ENCODE data around the gene PODXL2. TPM values are rescaled to one million over a fixed set of nuclear protein-coding genes. Genes with fewer than 3 reads are reported as not detected.

PODXL2 gene
- total RNA-seq, 2 experiments from 2014 or later = 4.0 to 4.2 TPM

DNA sequence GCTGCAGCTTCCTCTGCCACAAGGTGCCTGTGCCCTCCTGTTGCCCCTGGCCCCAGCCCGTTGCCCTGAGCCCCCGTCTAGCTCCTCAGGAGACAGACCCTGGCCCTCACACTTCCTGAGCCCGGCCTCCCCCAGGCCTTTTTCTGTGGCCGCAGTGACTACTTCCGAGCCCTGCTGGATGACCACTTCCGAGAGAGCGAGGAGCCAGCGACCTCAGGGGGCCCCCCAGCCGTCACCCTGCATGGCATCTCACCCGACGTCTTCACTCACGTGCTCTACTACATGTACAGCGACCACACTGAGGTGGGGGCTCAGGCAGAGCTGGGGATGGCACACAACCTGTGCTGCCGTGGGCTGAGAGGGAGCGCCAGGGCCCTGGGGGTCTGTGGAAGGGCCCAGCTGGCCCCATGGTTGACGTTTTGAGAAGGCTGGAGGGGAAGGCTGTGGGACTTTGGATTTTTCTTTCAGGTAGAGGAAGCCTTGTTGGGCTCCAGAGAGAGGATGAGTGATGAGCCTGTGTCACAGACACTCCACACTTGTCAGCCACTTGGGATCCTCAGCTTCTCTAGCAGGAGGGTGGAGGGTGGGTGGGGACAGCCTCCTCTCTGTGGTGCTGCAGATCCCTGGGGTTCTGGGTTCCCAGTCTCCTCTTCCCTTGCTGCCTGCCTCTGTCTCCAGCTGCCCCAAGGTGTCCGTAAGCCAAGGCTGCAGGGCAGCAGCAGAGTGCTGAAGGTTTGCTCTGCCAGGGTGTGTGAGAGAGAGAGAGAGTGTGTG, 48.7 kb downstream of the PODXL2 start:
- ATAC-seq (ENCODE audit: poor library complexity) = no peak
- Mint-ChIP-seq H3K4me3 (peak overlapping the region; percentile 11), H3K36me3 (ENCODE audit: low read depth) (peaks cover 38% of the 10 kb centered on the region), H3K27ac (no peak overlapping the region), H3K27me3 (no peaks in the 10 kb centered on the region), H3K4me1 (ENCODE audit: low read depth) (peaks cover 35% of the 10 kb centered on the region), H3K9me3 (no peaks in the 10 kb centered on the region)
- intact Hi-C loops (cut with DNase I, micrococcal nuclease) = loop anchor here in 1 of 2 experiments (10.0 kb wide), 4 partner anchors 447 to 1593 kb away; partner anchors contain the start of genes EEFSEC, RAB7A, RUVBL1 and SLC41A3
- no peak overlapping the region for H3K4me3 ChIP-seq (ENCODE audit: low read length)
- H3K36me3 ChIP-seq (ENCODE audit: insufficient read depth, low read length) = peaks cover 37% of the 10 kb centered on the region
- no peak overlapping the region for H3K27ac ChIP-seq (ENCODE audit: low read depth in 1 of 2, low read length in 2 of 2)
- DNase-seq = peak in 1 of 14 experiments; percentile 30
- H3K9me3 ChIP-seq (ENCODE audit: control insufficient read depth in 1 of 2, insufficient read depth in 1 of 2, low read length in 2 of 2) = no peaks in the 10 kb centered on the region
- H3K4me1 ChIP-seq (ENCODE audit: insufficient read depth, low read length) = peaks cover 28% of the 10 kb centered on the region
- TF ChIP-seq, protein P1, sequence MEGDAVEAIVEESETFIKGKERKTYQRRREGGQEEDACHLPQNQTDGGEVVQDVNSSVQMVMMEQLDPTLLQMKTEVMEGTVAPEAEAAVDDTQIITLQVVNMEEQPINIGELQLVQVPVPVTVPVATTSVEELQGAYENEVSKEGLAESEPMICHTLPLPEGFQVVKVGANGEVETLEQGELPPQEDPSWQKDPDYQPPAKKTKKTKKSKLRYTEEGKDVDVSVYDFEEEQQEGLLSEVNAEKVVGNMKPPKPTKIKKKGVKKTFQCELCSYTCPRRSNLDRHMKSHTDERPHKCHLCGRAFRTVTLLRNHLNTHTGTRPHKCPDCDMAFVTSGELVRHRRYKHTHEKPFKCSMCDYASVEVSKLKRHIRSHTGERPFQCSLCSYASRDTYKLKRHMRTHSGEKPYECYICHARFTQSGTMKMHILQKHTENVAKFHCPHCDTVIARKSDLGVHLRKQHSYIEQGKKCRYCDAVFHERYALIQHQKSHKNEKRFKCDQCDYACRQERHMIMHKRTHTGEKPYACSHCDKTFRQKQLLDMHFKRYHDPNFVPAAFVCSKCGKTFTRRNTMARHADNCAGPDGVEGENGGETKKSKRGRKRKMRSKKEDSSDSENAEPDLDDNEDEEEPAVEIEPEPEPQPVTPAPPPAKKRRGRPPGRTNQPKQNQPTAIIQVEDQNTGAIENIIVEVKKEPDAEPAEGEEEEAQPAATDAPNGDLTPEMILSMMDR (IDR thresholded peaks at IDR 0.05) = no peak
- H3K27me3 ChIP-seq (ENCODE audit: control insufficient read depth in 1 of 2, insufficient read depth in 2 of 2, low read length in 2 of 2) = no peaks in the 10 kb centered on the region
- CTCF ChIA-PET = no interaction called here
- POLR2A ChIA-PET = interaction anchor here (0.8 kb wide), 1 partner anchor 80 kb away, joined by 3 read pairs; no protein-coding TSS in a partner anchor

DNA sequence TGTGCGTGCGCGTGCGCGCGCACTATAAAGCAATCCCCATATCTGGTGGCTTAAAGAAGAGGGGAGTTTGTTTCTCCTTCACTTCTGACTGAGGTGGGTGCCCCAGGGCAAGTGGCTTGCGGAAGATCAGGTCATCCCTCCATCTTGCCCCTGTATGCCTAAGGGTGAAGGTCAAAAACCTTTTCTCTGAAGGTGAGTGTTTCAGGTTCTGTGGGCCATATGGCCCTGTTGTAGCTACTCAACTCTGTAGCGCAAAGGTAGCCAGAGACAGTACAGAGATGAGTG, 49.3 kb downstream of the PODXL2 start:
- TF ChIP-seq, protein P1 (IDR thresholded peaks at IDR 0.05) = no peak
- Histone ChIP-seq H3K9me3 (ENCODE audit: control insufficient read depth in 1 of 2, insufficient read depth in 1 of 2, low read length in 2 of 2) (no peaks in the 10 kb centered on the region), H3K36me3 (ENCODE audit: insufficient read depth, low read length) (peaks cover 37% of the 10 kb centered on the region), H3K4me1 (ENCODE audit: insufficient read depth, low read length) (peaks cover 27% of the 10 kb centered on the region), H3K4me3 (ENCODE audit: low read length) (no peak overlapping the region), H3K27ac (ENCODE audit: low read depth in 1 of 2, low read length in 2 of 2) (no peak overlapping the region), H3K27me3 (ENCODE audit: control insufficient read depth in 1 of 2, insufficient read depth in 2 of 2, low read length in 2 of 2) (no peaks in the 10 kb centered on the region)
- Mint-ChIP-seq H3K4me3 (peak overlapping the region; percentile 11), H3K9me3 (no peaks in the 10 kb centered on the region), H3K4me1 (ENCODE audit: low read depth) (peaks cover 35% of the 10 kb centered on the region), H3K36me3 (ENCODE audit: low read depth) (peaks cover 38% of the 10 kb centered on the region), H3K27ac (peak overlapping the region; percentile 21), H3K27me3 (no peaks in the 10 kb centered on the region)
- ChIA-PET POLR2A (no interaction called here), CTCF (interaction anchor here (1.8 kb wide), 1 partner anchor 103 kb away, joined by 6 read pairs; no protein-coding TSS in a partner anchor)
- ATAC-seq (ENCODE audit: poor library complexity) (no peak), DNase-seq (no peak)
- intact Hi-C loops (cut with DNase I, micrococcal nuclease) = loop anchor here in 1 of 2 experiments (10.0 kb wide), 4 partner anchors 447 to 1593 kb away; partner anchors contain the start of genes EEFSEC, RAB7A, RUVBL1 and SLC41A3

DNA sequence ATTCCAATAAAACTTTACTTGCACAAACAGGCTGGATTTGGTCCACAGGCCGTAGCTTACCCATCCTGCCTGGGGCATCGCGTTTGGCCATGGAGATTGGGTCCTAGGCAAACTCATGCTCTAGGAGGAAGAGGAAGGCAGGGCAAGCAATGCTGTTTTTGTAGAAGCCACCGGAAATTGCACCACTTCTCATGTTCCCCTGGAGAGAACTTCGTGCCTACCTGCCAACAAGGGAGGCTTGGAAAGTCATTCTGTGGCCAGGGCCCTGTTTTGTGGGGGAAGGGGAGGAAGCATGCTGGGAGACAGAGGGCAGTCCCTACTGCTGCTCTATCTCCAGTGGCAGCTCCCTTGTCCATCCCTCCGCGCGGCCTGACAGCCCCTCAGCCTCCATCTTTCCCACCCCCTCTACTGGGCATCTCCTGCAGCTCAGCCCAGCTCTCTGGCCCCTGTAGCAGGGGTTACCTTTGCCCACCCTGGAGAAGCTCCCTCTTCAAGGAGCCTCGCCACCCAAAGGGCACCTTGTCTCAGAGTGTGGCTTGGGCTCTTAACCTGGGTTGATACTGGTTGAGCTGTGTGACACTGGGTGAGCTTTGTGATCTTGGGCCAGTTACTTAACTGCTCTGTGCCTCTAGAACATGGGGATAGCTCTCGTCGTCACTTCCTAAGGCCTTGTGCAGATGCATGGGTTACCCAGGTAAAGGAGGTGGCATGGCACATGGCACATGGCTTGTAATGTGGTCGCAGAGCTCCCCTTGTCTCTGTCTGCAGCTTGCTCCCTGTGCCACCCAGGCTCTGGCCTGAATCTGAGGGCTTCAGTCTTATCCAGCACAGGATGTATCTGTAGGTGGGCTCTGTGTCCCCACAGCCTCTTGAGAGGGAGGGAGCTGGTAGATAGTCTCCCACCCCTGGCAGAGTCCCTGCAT, 49.9 kb downstream of the PODXL2 start:
- peak in 1 of 14 experiments; percentile 30 for DNase-seq
- TF ChIP-seq, protein P1 (IDR thresholded peaks at IDR 0.05) = no peak

More for the DNA sequence above, 49.9 kb downstream of the PODXL2 start:
- peaks cover 35% of the 10 kb centered on the region for H3K4me1 Mint-ChIP-seq (ENCODE audit: low read depth)
- Histone ChIP-seq H3K9me3 (ENCODE audit: control insufficient read depth in 1 of 2, insufficient read depth in 1 of 2, low read length in 2 of 2) (no peaks in the 10 kb centered on the region), H3K4me1 (ENCODE audit: insufficient read depth, low read length) (peaks cover 26% of the 10 kb centered on the region), H3K4me3 (ENCODE audit: low read length) (no peak overlapping the region), H3K36me3 (ENCODE audit: insufficient read depth, low read length) (peaks cover 37% of the 10 kb centered on the region), H3K27ac (ENCODE audit: low read depth in 1 of 2, low read length in 2 of 2) (no peak overlapping the region), H3K27me3 (ENCODE audit: control insufficient read depth in 1 of 2, insufficient read depth in 2 of 2, low read length in 2 of 2) (no peaks in the 10 kb centered on the region)
- H3K27ac Mint-ChIP-seq = peak overlapping the region; percentile 21
- ChIA-PET CTCF (interaction anchor here (1.8 kb wide), 1 partner anchor 104 kb away, joined by 6 read pairs; no protein-coding TSS in a partner anchor), POLR2A (no interaction called here)
- intact Hi-C loops (cut with DNase I, micrococcal nuclease) = loop anchor here in 1 of 2 experiments (10.0 kb wide), 4 partner anchors 446 to 1594 kb away; partner anchors contain the start of genes EEFSEC, RAB7A, RUVBL1 and SLC41A3
- H3K4me3 Mint-ChIP-seq = peak overlapping the region; percentile 51
- H3K27me3 Mint-ChIP-seq = no peaks in the 10 kb centered on the region
- peaks cover 32% of the 10 kb centered on the region for H3K36me3 Mint-ChIP-seq (ENCODE audit: low read depth)
- no peaks in the 10 kb centered on the region for H3K9me3 Mint-ChIP-seq
- ATAC-seq (ENCODE audit: poor library complexity) = no peak

All from CD4-positive, alpha-beta T cell (primary cell).